ENCODE data around the gene SIM1.

The SIM1 gene

GRCh38 chr6:100462706-100463629 is 1.8 kb downstream of the SIM1 start:
- ATAC-seq, result no peak
- peaks cover 2% of the 10 kb centered on the region for H3K36me3 Mint-ChIP-seq
- H3K4me1 Mint-ChIP-seq, result peaks cover 31% of the 10 kb centered on the region
- H3K27ac Mint-ChIP-seq, result no peak overlapping the region
- H3K4me3 Mint-ChIP-seq, result no peak overlapping the region
- peaks cover 3% of the 10 kb centered on the region for H3K9me3 Mint-ChIP-seq
- H3K27me3 Mint-ChIP-seq, result no peaks in the 10 kb centered on the region

- H3K27ac Mint-ChIP-seq, result no peak overlapping the region
- peaks cover 5% of the 10 kb centered on the region for H3K36me3 Mint-ChIP-seq
- peaks cover 27% of the 10 kb centered on the region for H3K4me1 Mint-ChIP-seq
- peaks cover 5% of the 10 kb centered on the region for H3K9me3 Mint-ChIP-seq
- no peak overlapping the region for H3K4me3 Mint-ChIP-seq
- ATAC-seq, result no peak
- H3K27me3 Mint-ChIP-seq, result no peaks in the 10 kb centered on the region
Measured at GRCh38 chr6:100461917-100462705, 2.6 kb downstream of the SIM1 start.

GRCh38 chr6:100461278-100461916 is 3.3 kb downstream of the SIM1 start:
- no peak overlapping the region for H3K27ac Mint-ChIP-seq
- peaks cover 20% of the 10 kb centered on the region for H3K4me1 Mint-ChIP-seq
- no peaks in the 10 kb centered on the region for H3K27me3 Mint-ChIP-seq
- peaks cover 5% of the 10 kb centered on the region for H3K36me3 Mint-ChIP-seq
- H3K4me3 Mint-ChIP-seq, result no peak overlapping the region
- no peak for ATAC-seq
- peaks cover 5% of the 10 kb centered on the region for H3K9me3 Mint-ChIP-seq

GRCh38 chr6:100460650-100461204 is 4.0 kb downstream of the SIM1 start:
- H3K9me3 Mint-ChIP-seq, result peaks cover 3% of the 10 kb centered on the region

GRCh38 chr6:100459592-100460184 is 5.0 kb downstream of the SIM1 start:
- Mint-ChIP-seq H3K27me3 (no peaks in the 10 kb centered on the region), H3K4me3 (no peak overlapping the region), H3K4me1 (peaks cover 17% of the 10 kb centered on the region), H3K36me3 (peaks cover 5% of the 10 kb centered on the region), H3K9me3 (peaks cover 8% of the 10 kb centered on the region), H3K27ac (no peak overlapping the region)
- ATAC-seq, result no peak

More at GRCh38 chr6:100460650-100461204, 4.0 kb downstream of the SIM1 start:
- no peak overlapping the region for H3K27ac Mint-ChIP-seq
- no peaks in the 10 kb centered on the region for H3K27me3 Mint-ChIP-seq
- no peak overlapping the region for H3K4me3 Mint-ChIP-seq
- H3K36me3 Mint-ChIP-seq, result peaks cover 5% of the 10 kb centered on the region
- no peak for ATAC-seq
- H3K4me1 Mint-ChIP-seq, result peaks cover 17% of the 10 kb centered on the region

- ATAC-seq, result no peak
- peaks cover 8% of the 10 kb centered on the region for H3K9me3 Mint-ChIP-seq
- H3K36me3 Mint-ChIP-seq, result peaks cover 5% of the 10 kb centered on the region
- no peak overlapping the region for H3K27ac Mint-ChIP-seq
- H3K4me3 Mint-ChIP-seq, result no peak overlapping the region
- peaks cover 17% of the 10 kb centered on the region for H3K4me1 Mint-ChIP-seq
- no peaks in the 10 kb centered on the region for H3K27me3 Mint-ChIP-seq
Measured at GRCh38 chr6:100458841-100459591, 5.7 kb downstream of the SIM1 start.

GRCh38 chr6:100457311-100457990 is 7.3 kb downstream of the SIM1 start:
- Mint-ChIP-seq H3K4me3 (no peak overlapping the region), H3K27me3 (no peaks in the 10 kb centered on the region), H3K36me3 (peaks cover 5% of the 10 kb centered on the region), H3K27ac (no peak overlapping the region), H3K4me1 (peaks cover 17% of the 10 kb centered on the region), H3K9me3 (peaks cover 8% of the 10 kb centered on the region)
- ATAC-seq, result no peak

GRCh38 chr6:100456908-100457235 is 7.8 kb downstream of the SIM1 start:
- Mint-ChIP-seq H3K36me3 (peaks cover 5% of the 10 kb centered on the region), H3K4me3 (no peak overlapping the region), H3K27me3 (no peaks in the 10 kb centered on the region), H3K4me1 (peaks cover 13% of the 10 kb centered on the region), H3K9me3 (peaks cover 8% of the 10 kb centered on the region), H3K27ac (no peak overlapping the region)
- ATAC-seq, result no peak

- no peaks in the 10 kb centered on the region for H3K27me3 Mint-ChIP-seq
- peaks cover 7% of the 10 kb centered on the region for H3K4me1 Mint-ChIP-seq
- H3K4me3 Mint-ChIP-seq, result no peak overlapping the region
- H3K36me3 Mint-ChIP-seq, result peaks cover 5% of the 10 kb centered on the region
- H3K9me3 Mint-ChIP-seq, result peaks cover 8% of the 10 kb centered on the region
- no peak overlapping the region for H3K27ac Mint-ChIP-seq
- ATAC-seq, result no peak
Measured at GRCh38 chr6:100456141-100456907, 8.4 kb downstream of the SIM1 start.

- peaks cover 6% of the 10 kb centered on the region for H3K4me1 Mint-ChIP-seq
- H3K27me3 Mint-ChIP-seq, result no peaks in the 10 kb centered on the region
- H3K36me3 Mint-ChIP-seq, result peaks cover 5% of the 10 kb centered on the region
- no peak overlapping the region for H3K4me3 Mint-ChIP-seq
- no peak for ATAC-seq
- H3K9me3 Mint-ChIP-seq, result peaks cover 8% of the 10 kb centered on the region
- no peak overlapping the region for H3K27ac Mint-ChIP-seq
Measured at GRCh38 chr6:100455230-100456124, 9.2 kb downstream of the SIM1 start.

GRCh38 chr6:100454551-100455229 is 10.0 kb downstream of the SIM1 start:
- peaks cover 8% of the 10 kb centered on the region for H3K9me3 Mint-ChIP-seq
- peaks cover 5% of the 10 kb centered on the region for H3K36me3 Mint-ChIP-seq
- ATAC-seq, result no peak
- no peak overlapping the region for H3K4me3 Mint-ChIP-seq
- H3K27me3 Mint-ChIP-seq, result no peaks in the 10 kb centered on the region
- peaks cover 6% of the 10 kb centered on the region for H3K4me1 Mint-ChIP-seq
- H3K27ac Mint-ChIP-seq, result no peak overlapping the region

All from stimulated activated memory B cell treated with anti-CD40 and anti-IgM and Interleukin-4, amounts not matched to agents 10 μg/mL and 1 μg/mL and 100 μg/mL, for 72 hours (primary cell).